ENCODE results near the gene MAPK8IP1. TPM values are rescaled to one million over a fixed set of nuclear protein-coding genes. Genes with fewer than 3 reads are reported as not detected.

MAPK8IP1 gene
- total RNA-seq, 1 experiment from 2014 or later = 2.2 TPM

DNA sequence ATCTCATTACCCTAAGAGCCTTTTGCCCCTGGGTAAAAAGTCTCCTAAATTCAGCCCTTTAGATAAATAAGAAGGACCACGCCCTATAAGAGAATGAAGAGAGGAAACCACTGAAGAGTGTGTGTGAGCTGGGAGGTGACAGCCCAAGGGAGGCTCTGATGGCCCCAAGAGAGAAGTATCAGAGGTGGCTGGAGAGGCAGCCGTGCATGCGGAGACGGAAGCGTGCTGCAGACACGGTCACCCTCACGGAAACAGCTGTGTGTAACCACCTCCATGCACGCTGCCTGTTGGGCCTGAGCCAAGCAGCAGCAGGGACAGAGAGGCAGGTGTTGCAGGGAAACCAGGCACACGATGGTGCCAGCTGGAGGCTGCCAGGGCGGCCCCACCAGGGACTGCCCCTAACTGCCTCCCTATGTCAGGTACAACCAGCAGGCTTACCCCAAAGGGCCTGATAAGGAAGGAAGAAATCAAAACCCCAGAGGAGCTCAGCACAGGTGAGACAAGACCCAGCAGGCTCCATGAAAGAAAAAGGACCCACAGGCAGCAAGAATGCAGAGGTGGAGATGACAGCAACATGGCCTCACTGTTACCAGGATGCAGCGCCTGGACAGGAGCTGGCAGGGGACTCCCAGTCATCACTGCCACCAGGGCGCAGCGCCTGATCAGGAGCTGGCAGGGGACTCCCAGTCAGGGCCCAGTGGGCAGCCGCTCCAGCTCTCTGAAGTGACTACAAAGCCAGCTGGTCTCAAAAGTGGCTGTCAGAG, 44.8 kb downstream of the MAPK8IP1 start:
- no TSS peak for BruUV-seq (replicated peaks)

DNA sequence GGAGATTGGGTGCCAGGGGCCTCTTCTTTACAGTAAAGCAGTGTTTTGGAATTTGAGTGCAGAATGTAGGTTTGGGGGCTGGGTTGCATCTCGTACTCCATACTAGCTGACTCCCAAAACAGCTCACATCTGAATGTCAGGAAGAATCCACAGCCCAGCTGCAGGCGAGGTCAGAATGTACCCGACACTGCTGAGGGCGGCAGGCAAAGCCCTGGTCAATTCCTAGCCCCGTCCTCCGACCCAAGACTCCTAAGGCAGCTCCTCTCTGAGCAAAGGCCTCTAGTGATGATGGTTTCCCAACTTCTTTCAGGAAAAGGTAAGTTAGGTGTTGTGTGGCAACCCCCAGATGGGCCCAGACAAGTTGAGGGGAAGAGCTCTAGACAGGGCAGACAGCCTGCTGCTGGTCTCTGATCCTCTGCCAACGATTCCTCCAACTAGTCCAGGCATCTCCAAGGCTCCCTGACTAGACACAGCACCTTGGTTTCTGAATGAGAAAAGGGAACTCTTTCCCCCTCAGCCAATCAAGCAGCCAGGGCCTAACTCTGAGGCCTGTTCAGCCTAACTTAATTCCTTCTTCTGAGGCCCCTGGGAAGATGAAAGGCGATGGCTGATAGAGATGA, 45.6 kb downstream of the MAPK8IP1 start:
- intact Hi-C loops (cut with micrococcal nuclease) = no loop called here
- H3K36me3 Mint-ChIP-seq (ENCODE audit: insufficient read depth, unreplicated experiment) = peaks cover 53% of the 10 kb centered on the region
- ChIA-PET CTCF (interaction anchor here (0.5 to 2.0 kb wide), 10 partner anchors 13 to 830 kb away, joined by 3 to 10 read pairs (median 3); no protein-coding TSS in a partner anchor), POLR2A (interaction anchor here (0.5 to 2.4 kb wide), 7 partner anchors 10 to 88 kb away, joined by 3 to 23 read pairs (median 4); partner anchors contain the start of genes CRY2 and PEX16)
- H3K27ac Mint-ChIP-seq (ENCODE audit: low read depth, unreplicated experiment) = peak overlapping the region; percentile 80
- DNase-seq (ENCODE audit: unreplicated experiment) = peak; percentile 91
- H3K4me3 Mint-ChIP-seq (ENCODE audit: unreplicated experiment) = no peak overlapping the region
- no peaks in the 10 kb centered on the region for H3K27me3 Mint-ChIP-seq (ENCODE audit: insufficient read depth, unreplicated experiment)
- H3K9me3 Mint-ChIP-seq (ENCODE audit: unreplicated experiment) = no peaks in the 10 kb centered on the region
- TF ChIP-seq, protein P1, sequence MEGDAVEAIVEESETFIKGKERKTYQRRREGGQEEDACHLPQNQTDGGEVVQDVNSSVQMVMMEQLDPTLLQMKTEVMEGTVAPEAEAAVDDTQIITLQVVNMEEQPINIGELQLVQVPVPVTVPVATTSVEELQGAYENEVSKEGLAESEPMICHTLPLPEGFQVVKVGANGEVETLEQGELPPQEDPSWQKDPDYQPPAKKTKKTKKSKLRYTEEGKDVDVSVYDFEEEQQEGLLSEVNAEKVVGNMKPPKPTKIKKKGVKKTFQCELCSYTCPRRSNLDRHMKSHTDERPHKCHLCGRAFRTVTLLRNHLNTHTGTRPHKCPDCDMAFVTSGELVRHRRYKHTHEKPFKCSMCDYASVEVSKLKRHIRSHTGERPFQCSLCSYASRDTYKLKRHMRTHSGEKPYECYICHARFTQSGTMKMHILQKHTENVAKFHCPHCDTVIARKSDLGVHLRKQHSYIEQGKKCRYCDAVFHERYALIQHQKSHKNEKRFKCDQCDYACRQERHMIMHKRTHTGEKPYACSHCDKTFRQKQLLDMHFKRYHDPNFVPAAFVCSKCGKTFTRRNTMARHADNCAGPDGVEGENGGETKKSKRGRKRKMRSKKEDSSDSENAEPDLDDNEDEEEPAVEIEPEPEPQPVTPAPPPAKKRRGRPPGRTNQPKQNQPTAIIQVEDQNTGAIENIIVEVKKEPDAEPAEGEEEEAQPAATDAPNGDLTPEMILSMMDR (IDR thresholded peaks at IDR 0.05; ENCODE audit: unreplicated experiment) = no peak
- no TSS peak for BruUV-seq (replicated peaks)
- peaks cover 23% of the 10 kb centered on the region for H3K4me1 Mint-ChIP-seq (ENCODE audit: insufficient read depth, unreplicated experiment)

More for the DNA sequence above, 44.8 kb downstream of the MAPK8IP1 start:
- Mint-ChIP-seq H3K9me3 (ENCODE audit: unreplicated experiment) (no peaks in the 10 kb centered on the region), H3K4me1 (ENCODE audit: insufficient read depth, unreplicated experiment) (peaks cover 23% of the 10 kb centered on the region), H3K4me3 (ENCODE audit: unreplicated experiment) (peak overlapping the region; percentile 8), H3K27ac (ENCODE audit: low read depth, unreplicated experiment) (peak overlapping the region; percentile 88), H3K27me3 (ENCODE audit: insufficient read depth, unreplicated experiment) (no peaks in the 10 kb centered on the region), H3K36me3 (ENCODE audit: insufficient read depth, unreplicated experiment) (peaks cover 45% of the 10 kb centered on the region)
- CTCF ChIA-PET = interaction anchor here (0.5 to 2.0 kb wide), 10 partner anchors 8 to 830 kb away, joined by 3 to 10 read pairs (median 4); no protein-coding TSS in a partner anchor
- no peak for DNase-seq (ENCODE audit: unreplicated experiment)
- POLR2A ChIA-PET = interaction anchor here (1.1 to 2.4 kb wide), 5 partner anchors 12 to 83 kb away, joined by 3 to 23 read pairs (median 3); partner anchors contain the start of genes CRY2 and PEX16
- intact Hi-C loops (cut with micrococcal nuclease) = no loop called here
- TF ChIP-seq, protein P1 (IDR thresholded peaks at IDR 0.05; ENCODE audit: unreplicated experiment) = no peak

DNA sequence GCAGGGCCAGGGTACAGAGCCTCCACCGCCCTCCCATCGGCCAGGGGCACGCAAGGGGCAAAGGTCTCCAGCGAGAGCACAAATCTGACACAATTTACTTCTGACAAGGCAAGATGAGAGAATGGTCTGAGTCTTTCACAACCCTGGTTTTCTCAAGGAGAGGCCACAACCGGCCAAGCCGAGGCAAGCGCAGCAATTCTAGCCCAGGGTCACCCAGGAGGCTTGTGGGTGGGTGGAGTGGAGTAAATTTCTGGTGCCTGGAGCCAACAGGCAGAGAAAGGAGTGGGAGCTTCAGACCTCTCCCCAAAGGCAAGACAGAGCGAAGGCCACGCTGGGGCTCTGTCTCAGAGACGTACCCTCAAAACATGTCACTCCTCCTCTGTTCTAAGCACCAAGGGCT, 46.3 kb downstream of the MAPK8IP1 start:
- POLR2A ChIA-PET = interaction anchor here (0.5 to 2.4 kb wide), 8 partner anchors 9 to 88 kb away, joined by 3 to 23 read pairs (median 4); partner anchors contain the start of genes CRY2 and PEX16
- Mint-ChIP-seq H3K4me1 (ENCODE audit: insufficient read depth, unreplicated experiment) (peaks cover 23% of the 10 kb centered on the region), H3K9me3 (ENCODE audit: unreplicated experiment) (no peaks in the 10 kb centered on the region), H3K4me3 (ENCODE audit: unreplicated experiment) (no peak overlapping the region), H3K36me3 (ENCODE audit: insufficient read depth, unreplicated experiment) (peaks cover 60% of the 10 kb centered on the region), H3K27me3 (ENCODE audit: insufficient read depth, unreplicated experiment) (no peaks in the 10 kb centered on the region), H3K27ac (ENCODE audit: low read depth, unreplicated experiment) (peak overlapping the region; percentile 80)
- TF ChIP-seq, protein P1 (IDR thresholded peaks at IDR 0.05; ENCODE audit: unreplicated experiment) = no peak
- CTCF ChIA-PET = interaction anchor here (1.0 kb wide), 1 partner anchor 33 kb away, joined by 3 read pairs; no protein-coding TSS in a partner anchor
- no peak for DNase-seq (ENCODE audit: unreplicated experiment)
- BruUV-seq (replicated peaks) = no TSS peak
- intact Hi-C loops (cut with micrococcal nuclease) = no loop called here

DNA sequence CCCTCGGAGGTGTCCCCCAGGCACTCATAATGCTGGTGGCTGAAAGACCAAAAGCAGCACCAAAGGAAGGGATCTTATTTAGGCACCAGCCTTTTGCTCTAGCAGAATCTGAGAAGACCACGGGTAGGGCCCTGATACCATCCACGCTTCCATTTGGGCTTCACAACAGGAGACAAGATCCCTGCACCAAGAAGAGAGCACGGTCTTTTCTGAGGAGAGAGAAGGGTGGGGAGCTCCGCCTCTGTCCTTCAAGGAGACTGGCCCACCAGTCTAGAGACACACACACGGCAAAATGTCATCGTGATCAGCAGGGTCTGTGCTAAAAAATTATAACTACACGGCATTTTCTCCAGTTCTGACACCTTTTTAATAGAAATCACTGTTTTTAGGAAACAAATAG, 46.8 kb downstream of the MAPK8IP1 start:
- Mint-ChIP-seq H3K36me3 (ENCODE audit: insufficient read depth, unreplicated experiment) (peaks cover 65% of the 10 kb centered on the region), H3K27me3 (ENCODE audit: insufficient read depth, unreplicated experiment) (no peaks in the 10 kb centered on the region), H3K27ac (ENCODE audit: low read depth, unreplicated experiment) (no peak overlapping the region), H3K4me1 (ENCODE audit: insufficient read depth, unreplicated experiment) (peaks cover 23% of the 10 kb centered on the region), H3K4me3 (ENCODE audit: unreplicated experiment) (no peak overlapping the region), H3K9me3 (ENCODE audit: unreplicated experiment) (no peaks in the 10 kb centered on the region)
- ChIA-PET CTCF (interaction anchor here (1.0 to 1.5 kb wide), 2 partner anchors 33 kb away, joined by 3 to 4 read pairs; no protein-coding TSS in a partner anchor), POLR2A (interaction anchor here (0.7 to 1.4 kb wide), 3 partner anchors 10 to 39 kb away, joined by 3 to 4 read pairs (median 3); no protein-coding TSS in a partner anchor)
- intact Hi-C loops (cut with micrococcal nuclease) = no loop called here
- BruUV-seq (replicated peaks) = no TSS peak
- DNase-seq (ENCODE audit: unreplicated experiment) = no peak
- TF ChIP-seq, protein P1 (IDR thresholded peaks at IDR 0.05; ENCODE audit: unreplicated experiment) = no peak
